Measurements from ENCODE around the gene NTM. TPM values are rescaled to one million over a fixed set of nuclear protein-coding genes. Genes with fewer than 3 reads are reported as not detected.

Gene NTM
- total RNA-seq, 1 experiment from 2014 or later, result not detected

- H3K79me2 ChIP-seq (ENCODE audit: insufficient read depth, low read length), result no peaks in the 10 kb centered on the region
- H3K9ac ChIP-seq (ENCODE audit: low read length), result no peak overlapping the region
- H3K9me2 ChIP-seq (ENCODE audit: insufficient read depth), result no peaks in the 10 kb centered on the region
- POLR2A ChIA-PET, result no interaction called here
- no peaks in the 10 kb centered on the region for H3K27me3 ChIP-seq (ENCODE audit: insufficient read depth, low read length)
- H2AFZ ChIP-seq (ENCODE audit: low read depth, low read length, poor library complexity, severe bottlenecking), result no peak overlapping the region
- no peaks in the 10 kb centered on the region for H4K20me1 ChIP-seq (ENCODE audit: insufficient read depth)
- H3K27ac ChIP-seq (ENCODE audit: low read depth, low read length), result no peak overlapping the region
- ATAC-seq (no peak), DNase-seq (ENCODE audit: low read depth, low spot score) (no peak)
- H3K4me2 ChIP-seq (ENCODE audit: low read length), result no peak overlapping the region
- H3K4me1 ChIP-seq (ENCODE audit: control insufficient read depth in 1 of 2, insufficient read depth in 2 of 2, low read length in 2 of 2), result no peaks in the 10 kb centered on the region
- intact Hi-C loops (cut with micrococcal nuclease), result no loop called here
- H3K9me3 ChIP-seq (ENCODE audit: control insufficient read depth in 1 of 2, insufficient read depth in 1 of 2, low read depth in 1 of 2, low read length in 2 of 2), result peaks cover 3 to 17% of the 10 kb centered on the region in 2 experiments; a peak in 2 of 4 replicates
- BruUV-seq (replicated peaks), result no TSS peak
- no peaks in the 10 kb centered on the region for H3K36me3 ChIP-seq (ENCODE audit: control insufficient read depth in 1 of 2, insufficient read depth in 2 of 2, low read length in 2 of 2)
- H3K4me3 ChIP-seq (replicated peaks in 1 of 2; ENCODE audit: low read depth in 1 of 2, low read length in 2 of 2), result no peak overlapping the region
- no peak for TF ChIP-seq SP1 (IDR thresholded peaks at IDR 0.05; ENCODE audit: low read depth)
- no peak for TF ChIP-seq SIN3A (IDR thresholded peaks at IDR 0.05; ENCODE audit: low read depth)
- no peak for TF ChIP-seq ZFX (IDR thresholded peaks at IDR 0.05)
- no peak for TF ChIP-seq EZH2 (IDR thresholded peaks at IDR 0.05)
- no peak for TF ChIP-seq ZNF274 (IDR thresholded peaks at IDR 0.05; ENCODE audit: low read depth, low read length)
- TF ChIP-seq FOSL1 (IDR thresholded peaks at IDR 0.05; ENCODE audit: low read depth), result no peak
- no peak for TF ChIP-seq ELF1 (IDR thresholded peaks at IDR 0.05; ENCODE audit: borderline replicate concordance, low read depth)
- TF ChIP-seq ZBTB33 (IDR thresholded peaks at IDR 0.05; ENCODE audit: extremely low read depth, insufficient replicate concordance, low read length), result no peak
- no peak for TF ChIP-seq TCF7L2 (IDR thresholded peaks at IDR 0.05; ENCODE audit: borderline replicate concordance, extremely low read depth, insufficient read depth, insufficient read length)
- TF ChIP-seq ATF3 (IDR thresholded peaks at IDR 0.05), result no peak
- RAD21 ChIA-PET (ENCODE audit: low non-redundant PET in 1 of 2, low total read pairs in 2 of 2, uncharacterized antibody in 2 of 2, unreplicated experiment in 2 of 2), result no interaction called here
- CTCF ChIA-PET, result no interaction called here
Measured at GRCh38 chr11:131979364-131979763, 608.9 kb downstream of the NTM start.

Data from HCT116 (cell line).